SH-SY5Y (cell line): Measurements from ENCODE around the gene CERS1.

Experiments
- GATA2 ChIP-seq: IDR thresholded peaks from 2 replicates; pipeline ENCODE4 v1.6.1; 2011; ENCODE audit warnings: mild to moderate bottlenecking, low read depth, low read length
- GATA3 ChIP-seq: IDR thresholded peaks from 2 replicates; pipeline ENCODE4 v1.6.1; 2011; ENCODE audit warnings: low read depth, mild to moderate bottlenecking, low read length, moderate library complexity

CERS1 gene

DNA sequence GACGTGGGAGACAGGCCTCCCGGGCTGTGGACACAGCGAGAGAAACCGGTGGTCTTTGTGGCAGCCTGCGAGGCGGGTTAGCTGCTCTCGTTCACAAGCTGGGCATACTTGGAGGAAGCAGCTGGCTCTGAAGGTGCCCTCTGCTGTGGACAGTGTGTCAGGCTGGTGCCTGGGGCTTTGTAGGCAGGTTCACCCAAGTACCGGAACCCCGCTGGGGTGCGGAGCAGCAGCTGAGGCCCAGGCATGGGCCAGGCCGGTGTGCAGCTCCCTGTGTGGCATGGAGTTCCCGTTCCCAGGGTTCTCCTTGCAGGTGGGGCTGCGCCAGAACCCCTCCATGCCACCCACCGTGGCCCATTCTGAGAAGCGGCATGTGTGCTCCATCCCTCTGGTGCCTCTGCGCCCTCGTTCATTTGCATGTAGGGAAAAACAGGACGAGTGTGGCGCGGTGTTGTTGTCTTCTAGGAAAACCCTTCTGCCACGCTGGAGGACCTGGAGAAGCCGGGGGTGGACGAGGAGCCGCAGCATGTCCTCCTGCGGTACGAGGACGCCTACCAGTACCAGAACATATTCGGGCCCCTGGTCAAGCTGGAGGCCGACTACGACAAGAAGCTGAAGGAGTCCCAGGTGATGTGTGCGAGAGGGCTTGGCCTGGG, 44.2 kb downstream of the CERS1 start:
- no peak for TF ChIP-seq GATA3
- no peak for TF ChIP-seq GATA2

DNA sequence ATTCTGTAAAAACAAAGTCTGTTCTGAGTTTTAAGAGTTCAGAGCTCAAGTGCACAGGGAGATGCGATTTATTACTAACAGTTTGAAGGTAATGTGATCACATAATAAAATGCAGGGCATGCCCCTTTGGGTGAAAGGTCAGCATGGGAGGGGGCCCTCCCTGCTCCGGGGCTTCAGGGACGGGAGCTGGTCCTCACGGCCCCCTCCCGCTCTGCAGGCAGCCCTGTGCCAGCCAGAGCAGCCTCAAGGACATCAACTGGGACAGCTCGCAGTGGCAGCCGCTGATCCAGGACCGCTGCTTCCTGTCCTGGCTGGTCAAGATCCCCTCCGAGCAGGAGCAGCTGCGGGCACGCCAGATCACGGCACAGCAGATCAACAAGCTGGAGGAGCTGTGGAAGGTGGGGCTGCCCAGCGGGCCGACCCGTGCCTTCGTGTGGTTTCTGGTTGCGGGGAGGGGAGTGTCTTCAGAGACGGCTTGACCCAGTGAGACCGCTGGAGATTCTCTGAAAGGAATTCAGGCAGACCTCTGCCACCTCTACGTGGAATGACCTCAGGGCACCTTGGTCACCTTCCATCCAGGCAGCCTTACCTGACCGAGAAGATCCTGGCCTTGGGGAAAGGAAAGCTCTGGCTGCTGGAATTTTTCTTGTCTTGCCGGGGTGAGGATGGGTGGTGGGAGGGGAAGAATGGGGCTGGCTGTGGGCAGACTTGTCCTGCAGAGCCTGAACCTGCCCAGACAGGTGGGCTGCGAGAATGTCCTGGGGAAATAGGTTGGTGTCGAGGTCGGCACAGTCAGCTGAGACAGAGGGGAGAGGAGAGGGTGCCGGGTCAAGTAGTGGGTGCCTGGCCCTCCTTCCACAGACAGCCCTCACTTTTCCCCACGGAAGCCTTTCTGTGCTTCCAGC, 45.2 kb downstream of the CERS1 start:
- TF ChIP-seq GATA3 (no peak), GATA2 (no peak)

DNA sequence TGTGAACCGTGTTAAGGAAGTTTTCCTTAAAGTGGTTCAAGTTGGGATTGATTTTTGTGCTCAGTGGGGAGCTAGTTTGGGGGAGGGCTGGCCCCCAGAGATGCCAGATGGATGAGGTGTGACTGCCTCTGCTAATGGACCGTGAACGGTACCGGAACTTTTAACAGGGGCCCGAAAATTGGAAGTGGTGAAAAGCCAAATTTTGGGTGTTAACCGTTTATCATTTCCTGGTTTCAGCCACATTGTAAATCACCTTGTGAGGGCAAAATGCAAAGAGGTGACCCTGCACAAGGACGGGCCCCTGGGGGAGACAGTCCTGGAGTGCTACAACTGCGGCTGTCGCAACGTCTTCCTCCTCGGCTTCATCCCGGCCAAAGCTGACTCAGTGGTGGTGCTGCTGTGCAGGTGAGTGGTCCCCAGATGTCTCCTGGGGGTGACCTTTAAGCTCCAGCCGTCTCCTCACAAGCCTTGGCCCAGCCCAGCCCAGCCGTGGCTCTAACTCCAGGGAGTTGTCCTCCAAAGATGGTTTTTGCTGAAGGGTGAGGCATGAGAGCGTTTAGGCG, 46.0 kb downstream of the CERS1 start:
- TF ChIP-seq GATA2 (no peak), GATA3 (no peak)

DNA sequence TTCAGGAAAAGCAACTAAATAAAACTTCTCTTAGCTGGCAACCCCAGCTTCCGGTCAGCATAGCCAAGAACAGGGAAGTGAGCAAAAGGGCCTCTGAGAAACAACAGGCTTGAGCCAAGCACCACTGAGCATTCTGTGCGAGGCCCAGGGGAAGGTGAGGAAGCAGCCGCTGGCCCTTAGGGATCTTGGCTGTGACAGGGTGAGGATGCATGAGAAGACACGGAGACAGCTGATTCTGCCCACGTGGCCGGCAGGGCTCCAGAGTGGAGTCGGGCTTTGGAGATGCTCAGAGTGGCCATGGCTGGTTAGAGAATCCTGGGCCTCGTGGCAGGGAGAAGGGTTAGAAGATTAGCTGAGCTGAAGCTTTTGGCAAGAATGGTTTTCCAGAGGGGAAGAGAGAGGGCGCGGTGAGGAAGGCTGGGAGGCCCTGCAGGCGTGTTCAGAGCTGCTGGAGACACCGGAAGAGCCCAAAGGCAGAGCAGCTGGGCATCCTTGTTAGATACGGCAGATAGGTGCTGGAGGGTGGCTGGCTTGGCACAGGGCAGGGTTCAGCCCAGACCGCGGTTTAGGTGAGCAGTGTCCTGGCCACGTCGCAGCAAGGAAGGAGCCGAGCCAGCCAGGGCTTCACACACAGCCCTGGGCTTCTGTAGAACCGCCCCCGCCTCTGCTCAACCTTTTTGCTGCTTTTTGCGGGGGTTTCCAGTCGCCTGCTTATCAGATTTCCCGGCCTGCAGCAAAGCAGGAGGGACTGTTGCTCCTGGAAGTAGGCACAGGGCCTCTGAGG, 46.9 kb downstream of the CERS1 start:
- TF ChIP-seq GATA3 (no peak), GATA2 (peak; percentile 79)

DNA sequence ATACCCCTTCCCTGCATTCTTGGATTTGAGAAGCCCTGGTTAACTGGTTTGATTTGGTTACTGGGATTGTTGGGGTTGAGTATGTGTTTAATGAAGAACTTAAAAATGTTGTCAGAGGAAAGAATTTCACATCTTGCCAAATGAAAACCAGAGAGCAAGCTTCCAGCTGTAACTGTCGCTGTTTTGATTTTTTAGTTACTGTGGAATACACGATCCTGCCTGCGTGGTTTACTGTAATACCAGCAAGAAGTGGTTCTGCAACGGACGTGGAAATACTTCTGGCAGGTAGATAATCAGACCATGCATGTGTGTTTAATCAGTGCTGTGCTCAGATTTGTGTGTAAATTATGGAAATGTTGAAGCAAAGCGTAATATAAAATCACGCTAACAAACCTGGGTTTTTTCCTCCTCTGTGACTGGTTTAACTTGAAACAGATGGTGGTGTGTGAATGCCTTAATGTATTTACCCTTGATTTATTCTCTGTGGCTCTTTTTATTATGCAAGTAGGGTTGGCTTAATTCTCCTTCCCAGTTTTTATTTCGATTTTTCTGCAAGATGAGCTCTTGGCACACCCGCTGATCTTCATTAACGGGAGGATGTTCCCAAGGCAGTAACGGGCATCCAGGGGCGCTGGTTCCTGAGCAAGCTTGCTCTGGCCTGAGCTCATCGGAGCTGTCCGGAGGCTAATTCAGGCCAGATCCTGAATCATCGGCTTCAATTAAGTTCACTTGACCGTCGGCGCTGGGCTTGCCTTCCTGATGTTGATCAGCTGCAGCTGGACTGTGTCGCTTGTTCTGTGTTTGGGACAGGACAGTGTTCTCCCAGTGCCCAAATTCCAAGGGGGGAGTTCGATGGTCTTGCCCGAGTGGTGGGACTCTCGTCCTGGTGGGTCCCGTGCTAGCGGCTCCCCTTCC, 48.2 kb downstream of the CERS1 start:
- peak; percentile 78 for TF ChIP-seq GATA2
- TF ChIP-seq GATA3 = no peak

DNA sequence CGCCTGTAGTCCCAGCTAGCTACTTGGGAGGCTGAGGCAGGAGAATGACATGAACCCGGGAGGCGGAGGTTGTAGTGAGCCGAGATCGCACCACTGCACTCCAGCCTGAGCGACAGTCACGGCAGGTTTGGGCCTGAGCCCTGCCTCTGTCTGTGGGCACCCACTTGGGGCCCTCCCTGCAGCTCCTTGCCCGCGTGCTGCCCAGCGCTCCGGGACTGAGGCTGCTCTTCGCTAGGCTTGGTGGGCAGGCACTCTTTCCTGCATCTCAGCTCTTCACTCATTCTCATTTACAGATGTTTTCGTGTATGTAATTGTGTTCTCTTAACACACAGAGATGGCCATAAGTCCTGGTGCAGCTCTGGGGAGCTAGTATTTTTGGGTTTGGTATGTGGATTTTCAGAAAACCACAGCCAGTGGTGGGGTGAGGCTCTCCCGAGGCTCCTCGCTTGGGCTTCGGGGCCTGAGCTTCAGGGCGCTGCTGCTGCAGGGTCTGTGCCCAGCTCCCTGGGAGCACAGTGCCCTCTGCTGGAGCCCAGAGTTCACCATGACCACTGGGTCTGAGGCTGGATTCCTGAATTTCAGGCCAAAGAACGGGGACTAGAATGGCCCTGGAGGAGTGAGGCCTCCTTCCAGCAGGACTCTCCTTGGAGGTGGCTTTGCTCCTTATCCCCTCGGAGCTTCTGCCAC, 49.0 kb downstream of the CERS1 start:
- TF ChIP-seq GATA2 (no peak), GATA3 (no peak)

DNA sequence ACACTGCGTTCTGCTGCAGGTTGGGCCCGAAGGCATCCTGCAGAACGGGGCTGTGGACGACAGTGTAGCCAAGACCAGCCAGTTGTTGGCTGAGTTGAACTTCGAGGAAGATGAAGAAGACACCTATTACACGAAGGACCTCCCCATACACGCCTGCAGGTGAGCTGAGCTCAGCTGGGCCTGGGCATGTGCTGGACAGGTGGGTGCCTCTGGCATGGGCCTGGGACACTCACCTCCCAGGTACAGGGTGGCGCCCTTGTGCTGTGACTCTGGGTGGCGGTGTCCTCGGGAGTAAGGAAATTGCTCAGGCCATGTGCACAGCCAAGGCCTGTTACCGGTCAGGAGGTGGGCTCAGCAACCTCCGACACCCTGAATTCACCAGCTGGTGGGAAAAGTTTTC, 50.0 kb downstream of the CERS1 start:
- no peak for TF ChIP-seq GATA3
- no peak for TF ChIP-seq GATA2

DNA sequence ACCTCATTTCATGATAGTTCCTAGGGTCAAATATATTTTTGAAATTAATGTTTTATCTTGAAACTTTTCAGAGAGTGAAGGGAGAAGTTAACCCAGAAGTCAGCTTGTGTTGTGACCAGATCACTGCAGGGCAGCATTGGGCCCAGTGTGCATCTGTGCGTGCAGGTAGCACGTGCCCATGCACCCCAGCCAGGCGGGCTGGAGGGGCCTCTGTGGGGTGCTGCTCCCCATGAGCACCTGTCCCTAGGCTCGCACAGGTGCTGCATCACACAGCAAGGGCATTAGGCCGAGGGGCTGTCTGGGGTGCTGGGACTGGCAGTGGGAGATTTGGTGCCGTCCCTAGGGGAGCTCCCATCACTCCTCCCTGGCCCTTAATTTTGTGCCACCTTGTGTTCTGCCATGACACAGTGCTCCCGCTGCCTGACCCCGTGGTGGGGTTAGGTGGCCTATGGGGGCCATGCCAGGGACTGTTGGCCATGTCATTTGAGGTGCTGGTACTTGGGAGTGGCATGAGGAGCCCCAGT, 51.1 kb downstream of the CERS1 start:
- TF ChIP-seq GATA3 = no peak
- TF ChIP-seq GATA2 = no peak

DNA sequence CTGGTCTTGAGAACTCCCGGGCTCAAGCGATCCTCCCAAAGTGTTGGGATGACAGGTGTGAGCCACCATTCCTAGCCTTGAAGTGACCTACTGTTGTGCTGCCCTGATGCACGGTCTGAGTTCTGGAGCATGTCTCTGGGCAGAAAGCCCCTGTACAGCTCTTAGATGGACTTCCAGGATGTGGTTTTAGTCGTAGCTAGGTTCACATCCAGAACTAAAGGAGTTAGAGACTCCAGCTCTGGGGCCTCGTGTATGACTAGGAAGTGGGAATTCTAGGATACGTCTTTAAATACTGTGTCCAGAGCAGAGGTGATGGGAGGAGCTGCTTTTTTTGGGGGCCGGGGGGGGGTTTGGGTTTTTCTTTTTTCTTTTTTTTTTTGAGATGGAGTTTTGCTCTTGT, 52.0 kb downstream of the CERS1 start:
- no peak for TF ChIP-seq GATA2
- TF ChIP-seq GATA3 = no peak

DNA sequence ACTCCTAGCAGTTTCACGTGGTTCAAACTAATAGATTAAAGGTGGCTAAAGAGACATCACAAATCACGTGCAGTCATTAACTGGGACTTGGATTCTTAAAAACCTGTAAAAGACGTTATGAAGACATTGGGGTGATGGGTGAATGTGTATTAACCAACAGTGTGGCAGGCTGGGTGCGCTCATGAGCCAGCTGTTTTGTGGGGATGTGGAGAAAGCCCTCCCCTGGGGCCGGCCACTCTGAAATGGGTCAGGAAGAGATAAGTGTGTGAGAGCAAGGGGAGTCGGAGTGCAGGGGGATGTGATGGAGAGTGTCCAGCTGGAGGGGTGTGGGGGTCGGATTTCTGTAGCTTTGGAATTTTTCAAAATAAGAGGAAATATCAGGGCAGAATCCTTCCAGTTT, 53.8 kb downstream of the CERS1 start:
- no peak for TF ChIP-seq GATA2
- no peak for TF ChIP-seq GATA3

DNA sequence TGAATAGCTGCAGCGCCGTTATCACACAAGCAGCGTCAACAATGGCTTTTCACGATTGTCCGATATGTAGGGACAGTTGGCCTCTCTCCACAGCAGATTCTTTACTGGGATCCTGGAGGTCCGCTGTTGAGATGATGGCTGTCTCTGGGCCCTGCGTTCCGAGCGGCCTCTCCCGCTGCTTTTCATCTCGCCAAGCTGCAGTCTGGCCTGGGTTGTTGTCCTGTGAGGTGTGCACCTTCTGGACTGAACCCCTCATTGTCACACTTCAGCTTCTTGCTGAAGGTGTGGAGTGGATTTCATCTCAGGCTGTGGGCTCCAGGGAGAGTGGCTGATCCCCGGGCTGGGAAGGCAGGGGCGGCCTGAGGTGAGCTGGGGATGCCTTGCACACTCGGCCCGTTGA, 54.6 kb downstream of the CERS1 start:
- TF ChIP-seq GATA2 (no peak), GATA3 (no peak)
